ENCODE data around the gene GPRC5C. TPM values are rescaled to one million over a fixed set of nuclear protein-coding genes. Genes with fewer than 3 reads are reported as not detected.

Gene GPRC5C
- total and polyA plus RNA-seq, 4 donors, result 34.2 to 195 (median 119) TPM

GRCh38 chr17:74457146-74457819 is 25.4 kb downstream of the GPRC5C start (continued):
- TF ChIP-seq ZBTB33 (IDR thresholded peaks at IDR 0.05), result no peak

DNA sequence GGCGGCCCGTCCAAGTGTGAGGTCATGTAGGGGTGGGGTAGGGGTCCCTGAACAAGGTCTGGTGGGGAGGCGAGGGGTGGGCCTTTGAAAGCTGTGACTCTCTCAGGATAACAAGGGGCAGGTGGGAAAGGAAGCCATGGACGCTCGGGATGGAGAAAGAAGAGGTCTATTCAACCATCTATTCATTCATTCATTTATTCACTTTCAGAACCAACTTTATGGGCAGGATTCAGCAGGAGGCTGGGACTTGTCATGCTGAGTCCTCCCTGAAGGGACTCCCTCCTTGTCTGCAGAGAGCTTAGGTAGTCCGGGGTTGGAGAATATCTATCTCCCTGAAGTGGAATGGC is 25.9 kb downstream of the GPRC5C start:
- no peaks in the 10 kb centered on the region for H3K27me3 ChIP-seq (ENCODE audit: control insufficient read depth in 4 of 4, insufficient read depth in 4 of 4, low read length in 3 of 4)
- H3K4me3 ChIP-seq (ENCODE audit: low read depth in 1 of 3, low read length in 3 of 3), result no peak overlapping the region
- TF ChIP-seq HNF4A (conservative IDR thresholded peaks at IDR 0.05) (no peak), RAD21 (IDR thresholded peaks at IDR 0.05) (peak in 1 of 2 donors; percentile 39)
- H3K4me1 ChIP-seq (ENCODE audit: control insufficient read depth in 4 of 4, insufficient read depth in 4 of 4, low read length in 3 of 4), result peaks cover 5 to 30% (median 24%) of the 10 kb centered on the region in 4 donors
- H3K36me3 ChIP-seq (ENCODE audit: control insufficient read depth in 4 of 4, insufficient read depth in 3 of 4, low read depth in 1 of 4, low read length in 3 of 4), result no peaks in the 10 kb centered on the region
- H3K27ac ChIP-seq (ENCODE audit: low read depth in 1 of 2, low read length in 2 of 2), result no peak overlapping the region
- no peak for DNase-seq (ENCODE audit: low spot score)
- 38% methylated on average over 6 of the region's 6 CpGs for WGBS
- no peaks in the 10 kb centered on the region for H3K9me3 ChIP-seq (ENCODE audit: control insufficient read depth in 4 of 4, low read length in 3 of 4)
- H3K9ac ChIP-seq (ENCODE audit: low read depth in 1 of 2, low read length in 2 of 2), result no peak overlapping the region

- Histone ChIP-seq H3K9ac (ENCODE audit: low read depth in 1 of 2, low read length in 2 of 2) (no peak overlapping the region), H3K27ac (ENCODE audit: low read depth in 1 of 2, low read length in 2 of 2) (no peak overlapping the region), H3K27me3 (ENCODE audit: control insufficient read depth in 4 of 4, insufficient read depth in 4 of 4, low read length in 3 of 4) (no peaks in the 10 kb centered on the region), H3K9me3 (ENCODE audit: control insufficient read depth in 4 of 4, low read length in 3 of 4) (no peaks in the 10 kb centered on the region), H3K36me3 (ENCODE audit: control insufficient read depth in 4 of 4, insufficient read depth in 3 of 4, low read depth in 1 of 4, low read length in 3 of 4) (no peaks in the 10 kb centered on the region), H3K4me1 (ENCODE audit: control insufficient read depth in 4 of 4, insufficient read depth in 4 of 4, low read length in 3 of 4) (peaks cover 5 to 21% (median 16%) of the 10 kb centered on the region in 4 donors), H3K4me3 (ENCODE audit: low read depth in 1 of 3, low read length in 3 of 3) (no peak overlapping the region)
- WGBS, result 65% methylated on average over 3 of the region's 3 CpGs
- no peak for TF ChIP-seq FOXA2 (IDR thresholded peaks at IDR 0.05)
- no peak for TF ChIP-seq RXRA (IDR thresholded peaks at IDR 0.05)
- TF ChIP-seq GABPA (IDR thresholded peaks at IDR 0.05 in 1 of 2, conservative IDR thresholded peaks at IDR 0.05 in 1 of 2), result no peak
- TF ChIP-seq NR2F2 (IDR thresholded peaks at IDR 0.05), result no peak
- no peak for TF ChIP-seq JUND (IDR thresholded peaks at IDR 0.05)
- no peak for TF ChIP-seq SP1 (IDR thresholded peaks at IDR 0.05)
- TF ChIP-seq ATF3 (IDR thresholded peaks at IDR 0.05), result no peak
- TF ChIP-seq, protein P1, sequence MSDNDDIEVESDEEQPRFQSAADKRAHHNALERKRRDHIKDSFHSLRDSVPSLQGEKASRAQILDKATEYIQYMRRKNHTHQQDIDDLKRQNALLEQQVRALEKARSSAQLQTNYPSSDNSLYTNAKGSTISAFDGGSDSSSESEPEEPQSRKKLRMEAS (IDR thresholded peaks at IDR 0.05), result no peak
- DNase-seq (ENCODE audit: low spot score), result no peak
These were observed 26.9 kb downstream of the GPRC5C start for GRCh38 chr17:74458835-74459234.

DNA sequence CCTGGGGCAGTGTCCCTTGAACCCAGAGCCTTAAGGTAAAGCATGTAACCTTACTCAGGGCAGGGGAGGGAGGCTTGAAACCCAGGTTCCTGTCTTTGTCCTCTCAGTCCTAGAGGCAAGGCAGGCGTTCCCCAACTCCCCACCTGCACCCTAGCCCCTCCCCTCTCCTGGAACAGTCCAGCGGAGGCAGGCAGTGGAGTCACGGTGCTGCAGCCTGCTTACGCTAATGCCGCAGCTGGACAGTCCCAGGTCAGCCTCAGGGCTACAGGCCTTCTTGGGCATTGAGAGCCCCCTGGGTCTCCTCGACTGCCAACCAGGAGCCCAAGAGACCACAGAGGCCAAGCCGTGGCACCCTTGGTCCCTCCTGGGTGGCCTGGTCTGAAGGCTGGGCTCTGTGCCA is 27.7 kb downstream of the GPRC5C start:
- no peak overlapping the region for H3K27ac ChIP-seq (ENCODE audit: low read depth in 1 of 2, low read length in 2 of 2)
- DNase-seq (ENCODE audit: low spot score), result no peak

More for the DNA sequence above, 27.7 kb downstream of the GPRC5C start:
- 87% methylated on average over 7 of the region's 7 CpGs for WGBS
- Histone ChIP-seq H3K4me3 (ENCODE audit: low read depth in 1 of 3, low read length in 3 of 3) (no peak overlapping the region), H3K4me1 (ENCODE audit: control insufficient read depth in 4 of 4, insufficient read depth in 4 of 4, low read length in 3 of 4) (peaks cover 4 to 16% (median 12%) of the 10 kb centered on the region in 4 donors), H3K36me3 (ENCODE audit: control insufficient read depth in 4 of 4, insufficient read depth in 3 of 4, low read depth in 1 of 4, low read length in 3 of 4) (no peaks in the 10 kb centered on the region), H3K9ac (ENCODE audit: low read depth in 1 of 2, low read length in 2 of 2) (no peak overlapping the region), H3K27me3 (ENCODE audit: control insufficient read depth in 4 of 4, insufficient read depth in 4 of 4, low read length in 3 of 4) (no peaks in the 10 kb centered on the region), H3K9me3 (ENCODE audit: control insufficient read depth in 4 of 4, low read length in 3 of 4) (no peaks in the 10 kb centered on the region)
- no peak for TF ChIP-seq TAF1 (conservative IDR thresholded peaks at IDR 0.05)
- no peak for TF ChIP-seq GABPA (IDR thresholded peaks at IDR 0.05 in 1 of 2, conservative IDR thresholded peaks at IDR 0.05 in 1 of 2)
- no peak for TF ChIP-seq SP1 (IDR thresholded peaks at IDR 0.05)

All from liver (tissue), 9 donors.